Muscle of arm (tissue), 12 donors: ENCODE data around the gene EPHA10. TPM values are rescaled to one million over a fixed set of nuclear protein-coding genes. Genes with fewer than 3 reads are reported as not detected.
"Not testable (repeated sequence)": the region's sequence is repeated elsewhere in the genome, so short reads cannot be mapped to it uniquely, and the experiment has no call there.

Source experiments
- DNase-seq: peaks from one replicate; pipeline ENCODE4 v3.0.0-alpha.2; 2013
- polyA plus RNA-seq, 12 donors: library from polyadenylated mRNA; unstranded; fragments of 120-200 nt; gene quantifications; one replicate each; pipeline ENCODE4 v1.2.1, GENCODE V29; 2013; ENCODE audit not compliant: insufficient read length in 12 of 12

EPHA10 gene
- polyA plus RNA-seq, 12 donors = 0.04 to 0.24 (median 0.11) TPM; not detected in 6

- DNase-seq = not testable (repeated sequence)
These were observed 26.9 kb downstream of the EPHA10 start for GRCh38 chr1:37737975-37738374.

- DNase-seq = no peak
These were observed 30.0 kb downstream of the EPHA10 start for GRCh38 chr1:37734629-37735591.

GRCh38 chr1:37732111-37732780 lies 32.7 kb downstream of the EPHA10 start:
- no peak for DNase-seq

- no peak for DNase-seq
These were observed 33.5 kb downstream of the EPHA10 start for GRCh38 chr1:37731312-37732019.

GRCh38 chr1:37730376-37730775 lies 34.5 kb downstream of the EPHA10 start:
- no peak for DNase-seq

GRCh38 chr1:37728416-37728815 lies 36.5 kb downstream of the EPHA10 start:
- DNase-seq = no peak

- DNase-seq = no peak
These were observed 38.0 kb downstream of the EPHA10 start for GRCh38 chr1:37726751-37727585.

GRCh38 chr1:37725851-37726613 lies 38.9 kb downstream of the EPHA10 start:
- no peak for DNase-seq

GRCh38 chr1:37724575-37724974 lies 40.3 kb downstream of the EPHA10 start:
- no peak for DNase-seq

GRCh38 chr1:37723390-37724078 lies 41.4 kb downstream of the EPHA10 start:
- DNase-seq = no peak

- DNase-seq = no peak
These were observed 41.9 kb downstream of the EPHA10 start for GRCh38 chr1:37723072-37723389.

GRCh38 chr1:37722181-37723071 lies 42.5 kb downstream of the EPHA10 start:
- DNase-seq = no peak

- DNase-seq = no peak
These were observed 43.4 kb downstream of the EPHA10 start for GRCh38 chr1:37721565-37721964.

- no peak for DNase-seq
These were observed 44.4 kb downstream of the EPHA10 start for GRCh38 chr1:37720231-37721130.

GRCh38 chr1:37719572-37720195 lies 45.2 kb downstream of the EPHA10 start:
- DNase-seq = no peak

GRCh38 chr1:37718901-37719571 lies 45.9 kb downstream of the EPHA10 start:
- no peak for DNase-seq
